WTC11 (cell line): ENCODE results near the gene APOBEC3B. TPM values are rescaled to one million over a fixed set of nuclear protein-coding genes. Genes with fewer than 3 reads are reported as not detected.
"Not testable (repeated sequence)": the region's sequence is repeated elsewhere in the genome, so short reads cannot be mapped to it uniquely, and the experiment has no call there.

ENCODE experiments used
- ATAC-seq: fragments of 200-7000 bp; cut with Tn5 transposase; 2 replicates; pipeline ENCODE4 v1.10.0; 2021; ENCODE audit warnings: mild to moderate bottlenecking, moderate library complexity
- CTCF ChIA-PET: fragments of 300-600 bp; sonication (Branson Sonifier 250); formaldehyde crosslinking; loops from one replicate; lab custom pipeline; 2021; ENCODE audit warnings: antibody characterized with exemption; lab: Charles Lee
- POLR2A ChIA-PET: fragments of 350-600 bp; sonication (Branson Sonifier 250); formaldehyde crosslinking; loops from one replicate; lab custom pipeline; 2021; ENCODE audit warnings: antibody characterized with exemption; lab: Charles Lee
- DNase-seq: peaks from one replicate; pipeline ENCODE4 v3.0.0; 2021; ENCODE audit warnings: low spot score
- H3K27ac Mint-ChIP-seq: 2 replicates; pipeline ENCODE4 v1.8.0; 2021; ENCODE audit warnings: mixed read lengths
- H3K27me3 Mint-ChIP-seq: 2 replicates; pipeline ENCODE4 v1.8.0; 2021; ENCODE audit warnings: low read depth, mild to moderate bottlenecking, moderate library complexity, mixed read lengths
- H3K36me3 Mint-ChIP-seq: 2 replicates; pipeline ENCODE4 v1.8.0; 2021; ENCODE audit warnings: mixed read lengths
- H3K4me1 Mint-ChIP-seq: 2 replicates; pipeline ENCODE4 v1.8.0; 2022; ENCODE audit warnings: mixed read lengths
- H3K4me3 Mint-ChIP-seq: 2 replicates; pipeline ENCODE4 v1.8.0; 2021; ENCODE audit warnings: mild to moderate bottlenecking, moderate library complexity, mixed read lengths
- H3K9me3 Mint-ChIP-seq: 2 replicates; pipeline ENCODE4 v1.8.0; 2021; ENCODE audit warnings: mixed read lengths
- FOXJ3 ChIP-seq: sonication (generic); formaldehyde crosslinking; IDR thresholded peaks from 2 replicates; pipeline ENCODE4 v1.9.0; 2021; ENCODE audit warnings: missing genetic modification reagents, mild to moderate bottlenecking, borderline replicate concordance
- HMGA2 ChIP-seq: fragments of 250-450 bp; sonication (Bioruptor Pico); IDR thresholded peaks from 2 replicates; pipeline ENCODE4 v1.4.0; 2021; ENCODE audit warnings: mild to moderate bottlenecking, moderate library complexity
- JUN ChIP-seq: sonication (generic); formaldehyde crosslinking; IDR thresholded peaks from 2 replicates; pipeline ENCODE4 v1.8.0; 2023; ENCODE audit warnings: mild to moderate bottlenecking, missing genetic modification reagents
- TEAD1 ChIP-seq: sonication (generic); formaldehyde crosslinking; IDR thresholded peaks from 2 replicates; pipeline ENCODE4 v1.8.0; 2022; ENCODE audit warnings: mild to moderate bottlenecking, missing genetic modification reagents
- total RNA-seq: library from RNA; stranded (reverse); gene quantifications from 3 replicates; pipeline ENCODE4 v1.2.3, GENCODE V29; 2021
- TF ChIP-seq, protein P1 (sequence below): fragments of 200-600 bp; IDR thresholded peaks from 2 replicates; pipeline ENCODE4 v1.8.0; 2022; ENCODE audit warnings: antibody characterized with exemption
- TF ChIP-seq, protein P2 (sequence below): sonication (generic); formaldehyde crosslinking; IDR thresholded peaks from 2 replicates; pipeline ENCODE4 v1.8.0; 2022; ENCODE audit warnings: mild to moderate bottlenecking, missing genetic modification reagents
- TF ChIP-seq, protein P3 (sequence below): sonication (generic); formaldehyde crosslinking; IDR thresholded peaks from 2 replicates; pipeline ENCODE4 v1.8.1; 2023; ENCODE audit warnings: mild to moderate bottlenecking, moderate library complexity, missing genetic modification reagents
- TF ChIP-seq, protein P4 (sequence below): sonication (generic); formaldehyde crosslinking; IDR thresholded peaks from 2 replicates; pipeline ENCODE4 v1.8.0; 2022; ENCODE audit warnings: mild to moderate bottlenecking, missing genetic modification reagents
- TF ChIP-seq, protein P5 (sequence below): sonication (generic); formaldehyde crosslinking; conservative IDR thresholded peaks from 2 replicates; pipeline ENCODE4 v1.8.1; 2022; ENCODE audit warnings: mild to moderate bottlenecking, missing genetic modification reagents
- TF ChIP-seq, protein P6 (sequence below): sonication (generic); formaldehyde crosslinking; IDR thresholded peaks from 2 replicates; pipeline ENCODE4 v1.8.1; 2022; ENCODE audit warnings: mild to moderate bottlenecking, moderate library complexity, missing genetic modification reagents
- TF ChIP-seq, protein P7 (sequence below): sonication (generic); formaldehyde crosslinking; IDR thresholded peaks from 2 replicates; pipeline ENCODE4 v1.8.1; 2023; ENCODE audit warnings: mild to moderate bottlenecking, missing genetic modification reagents

The APOBEC3B gene
- total RNA-seq, 1 experiment from 2014 or later, result 4.0 TPM

DNA sequence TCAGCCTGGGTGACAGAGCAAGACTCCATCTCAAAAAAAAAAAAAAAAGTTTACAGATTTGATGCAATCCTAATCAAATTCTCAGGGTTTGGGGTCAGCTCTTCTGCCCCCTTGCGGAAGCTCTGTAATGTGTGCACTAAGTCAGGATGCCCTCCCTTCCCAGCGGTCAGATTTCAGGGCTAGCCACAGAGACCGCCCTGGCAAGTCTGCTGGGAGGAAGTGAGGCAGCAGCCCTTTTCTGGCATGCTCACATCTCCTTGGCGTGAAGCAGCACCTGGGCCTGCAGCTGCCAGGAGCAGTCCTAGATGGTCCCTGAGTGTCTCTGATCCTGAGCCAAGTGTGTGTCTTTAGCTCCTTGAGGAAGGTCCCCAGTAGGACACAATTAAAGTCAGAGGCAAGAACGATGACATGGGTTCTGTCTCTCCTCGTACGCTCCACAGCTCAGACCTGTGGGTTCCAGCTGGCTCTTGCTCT lies 21.1 kb downstream of the APOBEC3B start:
- ChIA-PET POLR2A (interaction anchor here (1.0 kb wide), 2 partner anchors 16 to 133 kb away, joined by 3 to 4 read pairs; no protein-coding TSS in a partner anchor), CTCF (interaction anchor here (0.7 to 2.6 kb wide), 30 partner anchors 9 to 308 kb away, joined by 3 to 36 read pairs (median 5); partner anchors contain the start of genes APOBEC3B, APOBEC3G and CBX6)
- TF ChIP-seq, protein P1, sequence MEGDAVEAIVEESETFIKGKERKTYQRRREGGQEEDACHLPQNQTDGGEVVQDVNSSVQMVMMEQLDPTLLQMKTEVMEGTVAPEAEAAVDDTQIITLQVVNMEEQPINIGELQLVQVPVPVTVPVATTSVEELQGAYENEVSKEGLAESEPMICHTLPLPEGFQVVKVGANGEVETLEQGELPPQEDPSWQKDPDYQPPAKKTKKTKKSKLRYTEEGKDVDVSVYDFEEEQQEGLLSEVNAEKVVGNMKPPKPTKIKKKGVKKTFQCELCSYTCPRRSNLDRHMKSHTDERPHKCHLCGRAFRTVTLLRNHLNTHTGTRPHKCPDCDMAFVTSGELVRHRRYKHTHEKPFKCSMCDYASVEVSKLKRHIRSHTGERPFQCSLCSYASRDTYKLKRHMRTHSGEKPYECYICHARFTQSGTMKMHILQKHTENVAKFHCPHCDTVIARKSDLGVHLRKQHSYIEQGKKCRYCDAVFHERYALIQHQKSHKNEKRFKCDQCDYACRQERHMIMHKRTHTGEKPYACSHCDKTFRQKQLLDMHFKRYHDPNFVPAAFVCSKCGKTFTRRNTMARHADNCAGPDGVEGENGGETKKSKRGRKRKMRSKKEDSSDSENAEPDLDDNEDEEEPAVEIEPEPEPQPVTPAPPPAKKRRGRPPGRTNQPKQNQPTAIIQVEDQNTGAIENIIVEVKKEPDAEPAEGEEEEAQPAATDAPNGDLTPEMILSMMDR, result peak; percentile 73
- TF ChIP-seq, protein P2, sequence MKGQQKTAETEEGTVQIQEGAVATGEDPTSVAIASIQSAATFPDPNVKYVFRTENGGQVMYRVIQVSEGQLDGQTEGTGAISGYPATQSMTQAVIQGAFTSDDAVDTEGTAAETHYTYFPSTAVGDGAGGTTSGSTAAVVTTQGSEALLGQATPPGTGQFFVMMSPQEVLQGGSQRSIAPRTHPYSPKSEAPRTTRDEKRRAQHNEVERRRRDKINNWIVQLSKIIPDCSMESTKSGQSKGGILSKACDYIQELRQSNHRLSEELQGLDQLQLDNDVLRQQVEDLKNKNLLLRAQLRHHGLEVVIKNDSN, result no peak
- TF ChIP-seq, protein P3, sequence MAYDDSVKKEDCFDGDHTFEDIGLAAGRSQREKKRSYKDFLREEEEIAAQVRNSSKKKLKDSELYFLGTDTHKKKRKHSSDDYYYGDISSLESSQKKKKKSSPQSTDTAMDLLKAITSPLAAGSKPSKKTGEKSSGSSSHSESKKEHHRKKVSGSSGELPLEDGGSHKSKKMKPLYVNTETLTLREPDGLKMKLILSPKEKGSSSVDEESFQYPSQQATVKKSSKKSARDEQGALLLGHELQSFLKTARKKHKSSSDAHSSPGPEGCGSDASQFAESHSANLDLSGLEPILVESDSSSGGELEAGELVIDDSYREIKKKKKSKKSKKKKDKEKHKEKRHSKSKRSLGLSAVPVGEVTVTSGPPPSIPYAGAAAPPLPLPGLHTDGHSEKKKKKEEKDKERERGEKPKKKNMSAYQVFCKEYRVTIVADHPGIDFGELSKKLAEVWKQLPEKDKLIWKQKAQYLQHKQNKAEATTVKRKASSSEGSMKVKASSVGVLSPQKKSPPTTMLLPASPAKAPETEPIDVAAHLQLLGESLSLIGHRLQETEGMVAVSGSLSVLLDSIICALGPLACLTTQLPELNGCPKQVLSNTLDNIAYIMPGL, result 0 out of 2 replicates have a peak, but pooled peaks have one; percentile 24
- TF ChIP-seq, protein P4, sequence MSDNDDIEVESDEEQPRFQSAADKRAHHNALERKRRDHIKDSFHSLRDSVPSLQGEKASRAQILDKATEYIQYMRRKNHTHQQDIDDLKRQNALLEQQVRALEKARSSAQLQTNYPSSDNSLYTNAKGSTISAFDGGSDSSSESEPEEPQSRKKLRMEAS (CRISPR knock-in tag), result peak; percentile 76
- peak; percentile 66; the same call in 1 of the 2 replicates for TF ChIP-seq TEAD1 (CRISPR knock-in tag)
- TF ChIP-seq, protein P5, sequence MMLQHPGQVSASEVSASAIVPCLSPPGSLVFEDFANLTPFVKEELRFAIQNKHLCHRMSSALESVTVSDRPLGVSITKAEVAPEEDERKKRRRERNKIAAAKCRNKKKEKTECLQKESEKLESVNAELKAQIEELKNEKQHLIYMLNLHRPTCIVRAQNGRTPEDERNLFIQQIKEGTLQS, result no peak
- H3K27ac Mint-ChIP-seq, result peak overlapping the region; percentile 71
- peaks cover 7% of the 10 kb centered on the region for H3K36me3 Mint-ChIP-seq
- H3K9me3 Mint-ChIP-seq, result peaks cover 12% of the 10 kb centered on the region
- ATAC-seq, result peak; percentile 99
- no peaks in the 10 kb centered on the region; the same call in 1 of the 2 replicates for H3K27me3 Mint-ChIP-seq
- DNase-seq, result peak; percentile 79
- peaks cover 10% of the 10 kb centered on the region for H3K4me1 Mint-ChIP-seq
- H3K4me3 Mint-ChIP-seq, result no peak overlapping the region

DNA sequence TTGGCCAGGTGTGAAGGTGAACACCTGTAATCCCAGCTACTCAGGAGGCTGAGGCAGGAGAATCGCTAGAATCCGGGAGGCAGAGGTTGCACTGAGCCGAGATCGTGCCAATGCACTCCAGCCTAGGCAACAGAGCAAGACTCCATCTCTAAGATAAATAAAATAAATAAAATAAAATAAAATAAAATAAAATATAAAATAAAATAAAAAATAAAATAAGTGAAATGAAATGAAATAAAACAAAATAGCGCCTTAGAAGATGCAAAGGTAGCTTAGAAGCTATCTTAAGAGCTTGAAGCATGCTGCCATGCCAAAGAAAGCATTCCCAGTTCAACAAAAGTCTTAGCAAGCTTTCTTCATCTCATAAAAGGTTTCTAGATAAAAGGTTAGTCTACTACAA lies 25.0 kb downstream of the APOBEC3B start:
- ATAC-seq, result no peak
- Mint-ChIP-seq H3K4me3 (no peak overlapping the region), H3K27me3 (no peaks in the 10 kb centered on the region; the same call in 1 of the 2 replicates)
- CTCF ChIA-PET, result interaction anchor here (0.7 to 1.1 kb wide), 2 partner anchors 33 to 91 kb away, joined by 3 read pairs; no protein-coding TSS in a partner anchor
- peak; percentile 91 for TF ChIP-seq HMGA2
- no peak for TF ChIP-seq FOXJ3 (CRISPR knock-in tag)
- TF ChIP-seq, all 79 proteins: peak for 1
- H3K9me3 Mint-ChIP-seq, result peaks cover 5% of the 10 kb centered on the region; the same call in 1 of the 2 replicates
- H3K36me3 Mint-ChIP-seq, result no peaks in the 10 kb centered on the region
- peaks cover 14% of the 10 kb centered on the region for H3K4me1 Mint-ChIP-seq
- DNase-seq, result no peak
- POLR2A ChIA-PET, result interaction anchor here (0.8 kb wide), 1 partner anchor 10 kb away, joined by 3 read pairs; no protein-coding TSS in a partner anchor
- no peak overlapping the region for H3K27ac Mint-ChIP-seq

DNA sequence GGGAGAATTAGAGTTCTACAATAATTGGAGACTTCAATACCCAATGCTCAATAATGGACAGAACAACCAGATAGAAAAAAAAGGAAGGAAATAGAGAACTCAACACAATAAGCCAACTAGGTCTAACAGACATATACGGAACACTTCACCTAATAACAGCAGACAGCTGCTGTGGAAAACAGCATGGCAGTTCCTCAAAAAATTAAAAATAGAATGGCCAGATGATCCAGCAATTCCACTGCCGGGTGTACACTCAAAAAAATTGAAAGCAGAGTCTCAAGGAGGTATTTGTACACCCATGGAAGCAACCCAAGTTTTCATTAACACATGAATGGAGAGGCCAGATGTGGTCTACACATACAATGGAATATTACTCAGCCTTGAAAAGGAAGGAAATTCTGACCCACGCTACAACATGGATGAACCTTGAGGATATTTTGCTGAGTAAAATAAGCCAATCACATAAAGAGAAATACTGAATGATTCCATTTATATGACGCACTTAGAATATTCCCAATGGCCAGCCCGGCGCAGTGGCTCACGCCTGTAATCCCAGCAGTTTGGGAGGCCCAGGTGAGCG lies 26.2 kb downstream of the APOBEC3B start:
- H3K27me3 Mint-ChIP-seq, ATAC-seq, H3K27ac Mint-ChIP-seq, H3K4me3 Mint-ChIP-seq, H3K9me3 Mint-ChIP-seq, DNase-seq, H3K36me3 Mint-ChIP-seq, CTCF ChIA-PET: not testable (repeated sequence)
- peaks cover 19% of the 10 kb centered on the region for H3K4me1 Mint-ChIP-seq
- POLR2A ChIA-PET, result interaction anchor here (0.6 kb wide), 1 partner anchor 131 kb away, joined by 5 read pairs; no protein-coding TSS in a partner anchor

DNA sequence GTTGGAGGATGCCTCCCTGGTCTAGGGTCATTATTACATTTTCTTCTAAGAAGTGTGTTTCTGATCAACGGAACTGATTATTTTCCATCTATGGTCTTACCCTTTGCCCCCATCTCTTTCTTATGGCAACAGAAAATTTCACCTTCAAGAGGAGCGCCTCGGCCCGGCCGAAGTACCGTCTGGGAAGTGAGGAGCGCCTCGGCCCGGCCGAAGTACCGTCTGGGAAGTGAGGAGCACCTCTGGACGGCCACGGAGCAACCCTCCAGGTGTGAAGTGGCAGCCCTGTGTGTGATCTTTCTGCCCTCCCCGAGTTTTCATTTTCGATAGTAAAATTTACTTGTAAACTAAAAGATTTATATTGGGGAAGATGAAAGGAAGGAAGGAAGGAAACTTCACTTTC lies 28.8 kb downstream of the APOBEC3B start:
- Mint-ChIP-seq H3K4me1 (peaks cover 36% of the 10 kb centered on the region), H3K36me3 (no peaks in the 10 kb centered on the region), H3K9me3 (peaks cover 5% of the 10 kb centered on the region; the same call in 1 of the 2 replicates), H3K27me3 (no peaks in the 10 kb centered on the region; the same call in 1 of the 2 replicates), H3K27ac (no peak overlapping the region), H3K4me3 (no peak overlapping the region)
- TF ChIP-seq, protein P6, sequence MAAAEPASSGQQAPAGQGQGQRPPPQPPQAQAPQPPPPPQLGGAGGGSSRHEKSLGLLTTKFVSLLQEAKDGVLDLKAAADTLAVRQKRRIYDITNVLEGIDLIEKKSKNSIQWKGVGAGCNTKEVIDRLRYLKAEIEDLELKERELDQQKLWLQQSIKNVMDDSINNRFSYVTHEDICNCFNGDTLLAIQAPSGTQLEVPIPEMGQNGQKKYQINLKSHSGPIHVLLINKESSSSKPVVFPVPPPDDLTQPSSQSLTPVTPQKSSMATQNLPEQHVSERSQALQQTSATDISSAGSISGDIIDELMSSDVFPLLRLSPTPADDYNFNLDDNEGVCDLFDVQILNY (CRISPR knock-in tag), result no peak
- TF ChIP-seq JUN, result no peak
- TF ChIP-seq, protein P7, sequence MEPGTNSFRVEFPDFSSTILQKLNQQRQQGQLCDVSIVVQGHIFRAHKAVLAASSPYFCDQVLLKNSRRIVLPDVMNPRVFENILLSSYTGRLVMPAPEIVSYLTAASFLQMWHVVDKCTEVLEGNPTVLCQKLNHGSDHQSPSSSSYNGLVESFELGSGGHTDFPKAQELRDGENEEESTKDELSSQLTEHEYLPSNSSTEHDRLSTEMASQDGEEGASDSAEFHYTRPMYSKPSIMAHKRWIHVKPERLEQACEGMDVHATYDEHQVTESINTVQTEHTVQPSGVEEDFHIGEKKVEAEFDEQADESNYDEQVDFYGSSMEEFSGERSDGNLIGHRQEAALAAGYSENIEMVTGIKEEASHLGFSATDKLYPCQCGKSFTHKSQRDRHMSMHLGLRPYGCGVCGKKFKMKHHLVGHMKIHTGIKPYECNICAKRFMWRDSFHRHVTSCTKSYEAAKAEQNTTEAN (CRISPR knock-in tag), result no peak
- ATAC-seq (no peak), DNase-seq (no peak)
- CTCF ChIA-PET, result interaction anchor here (1.1 to 1.2 kb wide), 2 partner anchors 124 to 242 kb away, joined by 3 to 5 read pairs; no protein-coding TSS in a partner anchor
- POLR2A ChIA-PET, result interaction anchor here (0.6 kb wide), 1 partner anchor 103 kb away, joined by 4 read pairs; no protein-coding TSS in a partner anchor
